Testis (tissue), 3 donors: ENCODE results near the gene LYPD6B. TPM values are rescaled to one million over a fixed set of nuclear protein-coding genes. Genes with fewer than 3 reads are reported as not detected.
"Not testable (repeated sequence)": the region's sequence is repeated elsewhere in the genome, so short reads cannot be mapped to it uniquely, and the experiment has no call there.

Experiments used
- DNase-seq: peaks from one replicate; pipeline ENCODE4 v3.0.0-alpha.2; 2019
- H3K27ac ChIP-seq, 2 donors: fragments of 200-600 bp; sonication (generic); one replicate each; pipeline ENCODE4 v1.5.1; 2019
- H3K27me3 ChIP-seq: fragments of 200-600 bp; sonication (generic); one replicate; pipeline ENCODE4 v1.5.1; 2019
- H3K36me3 ChIP-seq: fragments of 200-600 bp; sonication (generic); one replicate; pipeline ENCODE4 v1.5.1; 2017; ENCODE audit warnings: low read depth; ENCODE audit errors: missing control alignments
- H3K4me1 ChIP-seq: fragments of 200-600 bp; sonication (generic); one replicate; pipeline ENCODE4 v1.5.1; 2019
- H3K4me3 ChIP-seq, 2 donors: fragments of 200-600 bp; sonication (generic); one replicate each; pipeline ENCODE4 v1.5.1; 2017 to 2019
- H3K9me3 ChIP-seq: fragments of 200-600 bp; sonication (generic); one replicate; pipeline ENCODE4 v1.5.1; 2017
- POLR2A ChIP-seq: fragments of 450-650 bp; IDR thresholded peaks from one replicate; pipeline ENCODE4 v1.6.1; 2017; ENCODE audit warnings: antibody characterized with exemption, mild to moderate bottlenecking, moderate library complexity
- WGBS, 2 donors: methylation state at CpG; one replicate each; pipeline ENCODE4 v1.1.5; 2018; 5-methylcytosine and 5-hydroxymethylcytosine counted together
- intact Hi-C: fragments of 100-400 bp; cut with DNase I; formaldehyde crosslinking; loops from one replicate; pipeline ENCODE4 v1.15.1; 2023; ENCODE audit warnings: low total_unique reads
- polyA plus RNA-seq: library from polyadenylated mRNA; stranded (reverse); fragments of 350-450 nt; fragmentation: Illumina TruSeq; extraction: RNeasy Lipid Tissue Mini Kit (QIAGEN cat#74804); gene quantifications from one replicate; pipeline ENCODE4 v1.2.3, GENCODE V29; 2014; ENCODE audit warnings: low read depth, low replicate concordance; ENCODE audit not compliant: insufficient read depth
- total RNA-seq, 2 donors: library from RNA; depleted of rRNA; stranded (reverse); fragments of >200 nt; gene quantifications; one replicate each; pipeline ENCODE4 v1.2.3, GENCODE V29; 2016
- TF ChIP-seq, protein P1 (sequence below), 3 experiments: fragments of 450-650 bp in 2 of 3; fragments of 200-600 bp in 1 of 3; sonication (generic) in 1 of 3; IDR thresholded peaks; one replicate each; pipeline ENCODE4 v1.5.1; 2016 to 2019; ENCODE audit warnings: antibody characterized with exemption in 3 of 3, mild to moderate bottlenecking in 2 of 3, moderate library complexity in 1 of 3

LYPD6B gene
- total and polyA plus RNA-seq, 3 donors from 2014 or later, result 41.9 to 53.0 (median 45.2) TPM

DNA sequence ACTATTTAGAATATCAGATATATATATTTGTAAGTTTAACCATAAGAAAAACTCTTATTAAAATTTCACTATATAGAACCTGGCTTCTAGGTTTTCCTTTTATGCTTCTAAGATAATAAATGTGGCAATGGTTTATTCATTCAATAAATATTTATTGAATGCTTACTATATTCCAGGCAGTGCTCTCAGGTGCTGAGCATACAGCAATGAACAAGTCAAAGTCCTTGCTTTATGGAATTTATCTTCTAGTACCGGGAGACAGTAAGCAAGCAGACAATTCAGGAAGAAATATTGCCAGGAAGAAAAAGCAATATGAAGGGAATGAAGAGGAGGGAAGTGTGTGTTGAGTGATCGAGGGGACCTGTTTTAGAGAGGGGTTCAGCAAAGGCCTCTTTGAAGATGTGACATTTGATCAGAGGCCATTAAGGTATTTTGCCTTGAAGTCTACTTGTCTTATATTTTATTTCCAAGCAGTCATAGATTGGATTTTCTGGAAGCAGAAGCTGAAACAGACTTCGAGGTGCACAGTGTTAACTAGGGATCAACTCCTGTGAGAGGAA lies 197.4 kb downstream of the LYPD6B start:
- Histone ChIP-seq H3K27ac (no peak overlapping the region), H3K4me3 (no peak overlapping the region), H3K4me1 (no peaks in the 10 kb centered on the region), H3K9me3 (no peaks in the 10 kb centered on the region), H3K27me3 (no peaks in the 10 kb centered on the region), H3K36me3 (no peaks in the 10 kb centered on the region)
- TF ChIP-seq, protein P1, sequence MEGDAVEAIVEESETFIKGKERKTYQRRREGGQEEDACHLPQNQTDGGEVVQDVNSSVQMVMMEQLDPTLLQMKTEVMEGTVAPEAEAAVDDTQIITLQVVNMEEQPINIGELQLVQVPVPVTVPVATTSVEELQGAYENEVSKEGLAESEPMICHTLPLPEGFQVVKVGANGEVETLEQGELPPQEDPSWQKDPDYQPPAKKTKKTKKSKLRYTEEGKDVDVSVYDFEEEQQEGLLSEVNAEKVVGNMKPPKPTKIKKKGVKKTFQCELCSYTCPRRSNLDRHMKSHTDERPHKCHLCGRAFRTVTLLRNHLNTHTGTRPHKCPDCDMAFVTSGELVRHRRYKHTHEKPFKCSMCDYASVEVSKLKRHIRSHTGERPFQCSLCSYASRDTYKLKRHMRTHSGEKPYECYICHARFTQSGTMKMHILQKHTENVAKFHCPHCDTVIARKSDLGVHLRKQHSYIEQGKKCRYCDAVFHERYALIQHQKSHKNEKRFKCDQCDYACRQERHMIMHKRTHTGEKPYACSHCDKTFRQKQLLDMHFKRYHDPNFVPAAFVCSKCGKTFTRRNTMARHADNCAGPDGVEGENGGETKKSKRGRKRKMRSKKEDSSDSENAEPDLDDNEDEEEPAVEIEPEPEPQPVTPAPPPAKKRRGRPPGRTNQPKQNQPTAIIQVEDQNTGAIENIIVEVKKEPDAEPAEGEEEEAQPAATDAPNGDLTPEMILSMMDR (IDR thresholded peaks at IDR 0.05), result no peak
- no peak for TF ChIP-seq POLR2A
- intact Hi-C loops, result no loop called here
- 36 to 50% methylated on average over 3 of the region's 3 CpGs for WGBS, 2 donors
- DNase-seq, result no peak

DNA sequence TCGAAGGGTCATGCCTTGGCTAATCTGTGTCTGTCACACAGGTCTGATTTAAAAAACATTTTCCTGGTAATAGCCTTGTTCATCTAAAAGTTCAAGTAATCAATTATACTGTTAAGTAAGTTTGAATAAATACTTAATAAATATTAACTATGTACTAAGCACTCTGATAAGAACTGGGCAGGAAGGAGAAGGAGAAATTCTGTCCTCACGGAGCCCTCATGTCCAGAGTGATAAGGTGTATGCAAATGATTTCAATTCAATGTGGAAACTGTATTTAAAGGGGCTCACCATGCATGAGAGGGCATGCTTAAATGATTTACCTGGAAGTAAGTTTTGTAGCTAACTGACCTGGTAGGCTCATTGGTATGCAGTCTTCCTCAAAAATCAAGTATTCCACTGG lies 197.9 kb downstream of the LYPD6B start:
- no peak overlapping the region for H3K4me3 ChIP-seq
- no peaks in the 10 kb centered on the region for H3K4me1 ChIP-seq
- H3K36me3 ChIP-seq, result no peaks in the 10 kb centered on the region
- 60 to 61% methylated on average over 2 of the region's 2 CpGs for WGBS, 2 donors
- no peak for TF ChIP-seq POLR2A
- TF ChIP-seq, protein P1 (IDR thresholded peaks at IDR 0.05), result no peak
- DNase-seq, result no peak
- H3K9me3 ChIP-seq, result no peaks in the 10 kb centered on the region
- no peaks in the 10 kb centered on the region for H3K27me3 ChIP-seq
- no peak overlapping the region for H3K27ac ChIP-seq
- intact Hi-C loops, result no loop called here

DNA sequence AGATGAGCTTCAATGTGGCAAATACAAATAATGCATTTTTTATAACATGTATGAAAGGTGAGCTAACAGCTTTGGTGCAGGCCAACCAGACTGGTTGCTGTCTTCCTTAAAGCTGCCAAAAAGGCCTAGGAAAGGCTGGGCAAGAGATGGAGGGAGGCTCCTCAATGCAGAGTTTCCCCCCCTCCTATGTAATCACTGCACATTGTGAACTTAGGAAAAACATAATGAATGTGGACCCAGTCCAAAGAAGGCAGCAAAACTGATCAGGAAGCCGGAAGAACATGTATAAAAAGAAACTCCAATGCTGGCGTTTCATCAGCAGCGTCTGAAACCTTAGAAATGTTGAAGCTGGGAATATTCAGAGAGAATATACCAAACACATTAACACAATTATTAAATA lies 207.7 kb downstream of the LYPD6B start:
- Histone ChIP-seq H3K4me1 (no peaks in the 10 kb centered on the region), H3K9me3 (no peaks in the 10 kb centered on the region), H3K4me3 (no peak overlapping the region), H3K27me3 (no peaks in the 10 kb centered on the region), H3K36me3 (no peaks in the 10 kb centered on the region), H3K27ac (no peak overlapping the region)
- no peak for DNase-seq
- 59 to 66% methylated on average over 3 of the region's 3 CpGs for WGBS, 2 donors
- TF ChIP-seq, protein P1 (IDR thresholded peaks at IDR 0.05), result no peak
- no peak for TF ChIP-seq POLR2A
- intact Hi-C loops, result no loop called here

DNA sequence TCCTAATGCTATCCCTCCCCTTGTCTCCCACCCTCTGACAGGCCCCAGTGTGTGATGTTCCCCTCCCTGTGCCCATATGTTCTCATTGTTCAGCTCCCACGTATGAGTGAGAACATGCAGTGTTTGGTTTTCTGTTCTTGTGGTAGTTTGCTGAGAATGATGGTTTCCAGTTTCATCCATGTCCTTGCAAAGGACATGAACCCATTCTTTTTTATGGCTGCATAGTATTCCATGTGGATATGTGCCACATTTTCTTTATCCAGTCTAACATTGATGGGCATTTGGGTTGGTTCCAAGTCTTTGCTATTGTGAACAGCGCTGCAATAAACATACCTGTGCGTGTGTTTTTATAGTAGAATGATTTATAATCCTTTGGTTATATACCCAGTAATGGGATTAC lies 212.9 kb downstream of the LYPD6B start:
- DNase-seq, H3K36me3 ChIP-seq, intact Hi-C loops, H3K4me3 ChIP-seq, H3K4me1 ChIP-seq, H3K9me3 ChIP-seq, H3K27ac ChIP-seq, H3K27me3 ChIP-seq: not testable (repeated sequence)
- 91 to 93% methylated on average over 3 of the region's 3 CpGs for WGBS, 2 donors

DNA sequence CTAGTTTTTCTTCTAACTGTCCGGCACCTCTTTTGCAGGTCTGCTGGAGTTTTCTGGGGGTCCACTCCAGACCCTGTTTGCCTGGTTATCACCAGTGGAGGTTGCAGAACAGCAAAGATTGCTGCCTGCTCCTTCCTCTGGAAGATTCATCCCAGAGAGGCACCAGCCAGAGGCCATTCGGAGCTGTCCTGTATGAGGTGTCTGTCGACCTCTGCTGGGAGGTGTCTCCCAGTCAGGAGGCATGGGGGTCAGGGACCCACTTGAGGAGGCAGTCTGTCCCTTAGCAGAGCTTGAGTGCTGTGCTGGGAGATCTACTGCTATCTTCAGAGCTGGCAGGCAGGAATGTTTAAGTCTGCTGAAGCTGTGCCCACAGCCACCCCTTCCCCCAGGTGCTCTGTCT lies 218.4 kb downstream of the LYPD6B start:
- H3K27me3 ChIP-seq, H3K4me1 ChIP-seq, H3K27ac ChIP-seq, H3K4me3 ChIP-seq, DNase-seq, H3K9me3 ChIP-seq, intact Hi-C loops, H3K36me3 ChIP-seq: not testable (repeated sequence)
- WGBS, 2 donors, result 79 to 80% methylated on average over 3 of the region's 3 CpGs

DNA sequence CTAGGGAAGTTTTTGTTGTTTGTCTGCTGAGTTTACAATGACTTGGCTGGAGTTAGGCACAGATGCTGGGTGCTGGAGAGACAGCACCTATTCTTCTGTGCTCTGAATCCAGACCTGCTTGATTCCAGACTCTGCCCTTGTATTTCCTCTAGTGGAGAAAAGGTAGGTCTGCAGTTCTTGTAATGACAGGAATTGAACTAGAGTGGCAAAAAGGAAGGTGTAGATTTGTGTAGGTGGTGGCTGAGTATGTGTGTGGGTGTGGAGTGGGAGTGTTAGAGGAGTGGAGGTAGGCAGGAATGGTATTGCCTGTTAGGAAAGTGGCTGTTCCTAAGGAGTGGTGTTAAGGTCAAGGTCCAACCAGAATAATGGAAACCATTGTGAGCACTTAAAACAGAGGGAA lies 220.0 kb downstream of the LYPD6B start:
- no peaks in the 10 kb centered on the region for H3K36me3 ChIP-seq
- H3K4me3 ChIP-seq, result no peak overlapping the region
- H3K9me3 ChIP-seq, result no peaks in the 10 kb centered on the region
- no peaks in the 10 kb centered on the region for H3K4me1 ChIP-seq
- intact Hi-C loops, result no loop called here
- DNase-seq, result no peak
- H3K27ac ChIP-seq, result no peak overlapping the region
- no peaks in the 10 kb centered on the region for H3K27me3 ChIP-seq
- no peak for TF ChIP-seq POLR2A
- TF ChIP-seq, protein P1 (IDR thresholded peaks at IDR 0.05), result peak in 1 of 3 experiments; percentile 20
